Keratinocyte (primary cell): ENCODE results near the gene SLCO4C1. TPM values are rescaled to one million over a fixed set of nuclear protein-coding genes. Genes with fewer than 3 reads are reported as not detected.

Experiments used
- DNase-seq: peaks from one replicate; pipeline ENCODE4 v3.0.0-alpha.2; 2011; ENCODE audit warnings: low read depth, missing footprints, low spot score
- FAIRE-seq: peaks from 2 replicates; lab custom pipeline; 2011; peaks lifted over from hg19 to GRCh38; lab: Jason Lieb, UNC
- H2AFZ ChIP-seq: 2 replicates; pipeline ENCODE4 v1.6.0; 2012; ENCODE audit warnings: low read length, control low read depth, inconsistent platforms; ENCODE audit not compliant: control insufficient read depth
- H3K27ac ChIP-seq: 2 replicates; pipeline ENCODE4 v1.5.1; 2011; ENCODE audit warnings: low read length; ENCODE audit not compliant: control insufficient read depth, insufficient read depth
- H3K27me3 ChIP-seq: 3 replicates; pipeline ENCODE4 v1.6.0; 2011; ENCODE audit warnings: low read length; ENCODE audit not compliant: control insufficient read depth, insufficient read depth; ENCODE audit errors: extremely low read depth
- H3K36me3 ChIP-seq, 2 experiments: 2 replicates in 1 of 2; 3 replicates in 1 of 2; pipeline ENCODE4 v1.5.1; 2011; ENCODE audit warnings: low read length in 2 of 2, mild to moderate bottlenecking in 1 of 2; ENCODE audit not compliant: control insufficient read depth in 2 of 2, insufficient read depth in 2 of 2; ENCODE audit errors: extremely low read depth in 1 of 2
- H3K4me1 ChIP-seq: 3 replicates; pipeline ENCODE4 v1.5.1; 2011; ENCODE audit warnings: low read length; ENCODE audit not compliant: control insufficient read depth, insufficient read depth; ENCODE audit errors: extremely low read depth
- H3K4me2 ChIP-seq: 3 replicates; pipeline ENCODE4 v1.6.0; 2011; ENCODE audit warnings: low read depth, low read length; ENCODE audit not compliant: control insufficient read depth, insufficient read depth; ENCODE audit errors: extremely low read depth
- H3K4me3 ChIP-seq, 3 experiments: fragments of 200-600 bp in 1 of 3; sonication (generic) in 1 of 3; 2 replicates in 2 of 3; 3 replicates in 1 of 3; pipeline ENCODE4 v1.5.1; 2011 to 2016; ENCODE audit warnings: low read length in 3 of 3, mild to moderate bottlenecking in 3 of 3, control low read depth in 2 of 3, inconsistent platforms in 1 of 3, low read depth in 1 of 3, mixed read lengths in 1 of 3, mixed run types in 1 of 3, moderate library complexity in 1 of 3; ENCODE audit not compliant: control insufficient read depth in 2 of 3, insufficient read depth in 2 of 3; ENCODE audit errors: extremely low read depth in 1 of 3
- H3K79me2 ChIP-seq: 2 replicates; pipeline ENCODE4 v1.6.0; 2012; ENCODE audit warnings: low read length; ENCODE audit not compliant: control insufficient read depth, insufficient read depth
- H3K9ac ChIP-seq: 3 replicates; pipeline ENCODE4 v1.6.0; 2011; ENCODE audit warnings: low read length; ENCODE audit not compliant: control insufficient read depth, insufficient read depth; ENCODE audit errors: extremely low read depth
- H3K9me1 ChIP-seq: 3 replicates; pipeline ENCODE4 v1.6.0; 2011; ENCODE audit warnings: low read length; ENCODE audit not compliant: control insufficient read depth, insufficient read depth; ENCODE audit errors: extremely low read depth
- H3K9me3 ChIP-seq: 2 replicates; pipeline ENCODE4 v1.5.1; 2012; ENCODE audit warnings: low read depth, low read length; ENCODE audit not compliant: control insufficient read depth
- H4K20me1 ChIP-seq: 3 replicates; pipeline ENCODE4 v1.6.0; 2011; ENCODE audit warnings: low read length; ENCODE audit not compliant: control insufficient read depth, insufficient read depth; ENCODE audit errors: extremely low read depth
- CTCF ChIP-seq, 3 experiments: IDR thresholded peaks in 1 of 3; conservative IDR thresholded peaks in 1 of 3; optimal IDR thresholded peaks in 1 of 3; 2 replicates in 2 of 3; 3 replicates in 1 of 3; pipeline versions ENCODE3 to v1.5.1; 2011; ENCODE audit warnings: low read length in 3 of 3, mild to moderate bottlenecking in 3 of 3, moderate library complexity in 2 of 3, control low read depth in 1 of 3, inconsistent platforms in 1 of 3; ENCODE audit not compliant: insufficient read depth in 2 of 3; ENCODE audit errors: extremely low read depth in 1 of 3
- EZH2 ChIP-seq: IDR thresholded peaks from one replicate; pipeline ENCODE4 v1.6.1; 2012; ENCODE audit warnings: inconsistent platforms, mild to moderate bottlenecking, low read length, moderate library complexity
- dilution Hi-C: fragments of 300-500 bp; cut with MboI; formaldehyde crosslinking; loops from one replicate; pipeline ENCODE4 v1.7.0; 2020; ENCODE audit warnings: low sequenced_read_pairs; ENCODE audit not compliant: extremely low pct_ligation_motif_present
- polyA plus RNA-seq, 5 experiments: library from polyadenylated mRNA; depleted of rRNA in 3 of 5; stranded (reverse) in 3 of 5; stranded (forward) in 1 of 5; unstranded in 1 of 5; fragments of >200 nt; gene quantifications; 1 replicate in 1 of 5; 2 replicates in 3 of 5; 3 replicates in 1 of 5; pipeline versions ENCODE4 v1.2.1 to v1.2.3, GENCODE V29; 2011 to 2012; ENCODE audit warnings: missing spikeins in 2 of 5, low read depth in 1 of 5, low replicate concordance in 1 of 5

The SLCO4C1 gene
- polyA plus RNA-seq, 1 donor (not counting 4 experiments of a cell fraction or from before 2014, with no cell fraction given) = 0.01 TPM

- H3K27me3 ChIP-seq = no peaks in the 10 kb centered on the region
- TF ChIP-seq EZH2 (no peak), CTCF (optimal IDR thresholded peaks at IDR 0.05 in 1 of 3, IDR thresholded peaks at IDR 0.05 in 1 of 3, conservative IDR thresholded peaks at IDR 0.05 in 1 of 3; ENCODE audit: extremely low read depth in 1 of 3, insufficient read depth in 2 of 3, low read length in 3 of 3) (no peak)
- no peaks in the 10 kb centered on the region for H3K4me1 ChIP-seq
- H3K36me3 ChIP-seq = no peaks in the 10 kb centered on the region
- no peak overlapping the region for H3K9ac ChIP-seq
- no peak overlapping the region for H3K27ac ChIP-seq
- no peak overlapping the region for H3K4me2 ChIP-seq
- no peak overlapping the region for H2AFZ ChIP-seq
- no peak for FAIRE-seq
- no peak overlapping the region for H3K4me3 ChIP-seq
- dilution Hi-C loops = no loop called here
- no peaks in the 10 kb centered on the region for H3K9me3 ChIP-seq
- no peaks in the 10 kb centered on the region for H3K9me1 ChIP-seq
- no peaks in the 10 kb centered on the region for H4K20me1 ChIP-seq
- no peak for DNase-seq
- no peaks in the 10 kb centered on the region for H3K79me2 ChIP-seq
These were observed 18.9 kb downstream of the SLCO4C1 start for GRCh38 chr5:102277144-102277543.

- dilution Hi-C loops = no loop called here
- H3K4me3 ChIP-seq = no peak overlapping the region
- no peaks in the 10 kb centered on the region for H3K27me3 ChIP-seq
- H3K9me1 ChIP-seq = no peaks in the 10 kb centered on the region
- H4K20me1 ChIP-seq = no peaks in the 10 kb centered on the region
- H3K9me3 ChIP-seq = no peaks in the 10 kb centered on the region
- no peak for FAIRE-seq
- no peak overlapping the region for H3K4me2 ChIP-seq
- TF ChIP-seq CTCF (optimal IDR thresholded peaks at IDR 0.05 in 1 of 3, IDR thresholded peaks at IDR 0.05 in 1 of 3, conservative IDR thresholded peaks at IDR 0.05 in 1 of 3; ENCODE audit: extremely low read depth in 1 of 3, insufficient read depth in 2 of 3, low read length in 3 of 3) (no peak), EZH2 (no peak)
- H2AFZ ChIP-seq = no peak overlapping the region
- DNase-seq = no peak
- H3K4me1 ChIP-seq = no peaks in the 10 kb centered on the region
- H3K9ac ChIP-seq = no peak overlapping the region
- H3K79me2 ChIP-seq = no peaks in the 10 kb centered on the region
- H3K27ac ChIP-seq = no peak overlapping the region
- H3K36me3 ChIP-seq = no peaks in the 10 kb centered on the region
These were observed 24.3 kb downstream of the SLCO4C1 start for GRCh38 chr5:102271759-102272158.
